C4-2B (cell line): ENCODE measurements around the gene FSIP2.
"Not testable (repeated sequence)": the region's sequence is repeated elsewhere in the genome, so short reads cannot be mapped to it uniquely, and the experiment has no call there.

Source experiments
- ZFX ChIP-seq: fragments of 450-650 bp; IDR thresholded peaks from 2 replicates; pipeline ENCODE4 v1.6.1; 2017
- TF ChIP-seq, protein P1 (sequence below): fragments of 450-650 bp; conservative IDR thresholded peaks from 2 replicates; pipeline ENCODE4 v1.5.1; 2017; ENCODE audit warnings: mild to moderate bottlenecking

DNA sequence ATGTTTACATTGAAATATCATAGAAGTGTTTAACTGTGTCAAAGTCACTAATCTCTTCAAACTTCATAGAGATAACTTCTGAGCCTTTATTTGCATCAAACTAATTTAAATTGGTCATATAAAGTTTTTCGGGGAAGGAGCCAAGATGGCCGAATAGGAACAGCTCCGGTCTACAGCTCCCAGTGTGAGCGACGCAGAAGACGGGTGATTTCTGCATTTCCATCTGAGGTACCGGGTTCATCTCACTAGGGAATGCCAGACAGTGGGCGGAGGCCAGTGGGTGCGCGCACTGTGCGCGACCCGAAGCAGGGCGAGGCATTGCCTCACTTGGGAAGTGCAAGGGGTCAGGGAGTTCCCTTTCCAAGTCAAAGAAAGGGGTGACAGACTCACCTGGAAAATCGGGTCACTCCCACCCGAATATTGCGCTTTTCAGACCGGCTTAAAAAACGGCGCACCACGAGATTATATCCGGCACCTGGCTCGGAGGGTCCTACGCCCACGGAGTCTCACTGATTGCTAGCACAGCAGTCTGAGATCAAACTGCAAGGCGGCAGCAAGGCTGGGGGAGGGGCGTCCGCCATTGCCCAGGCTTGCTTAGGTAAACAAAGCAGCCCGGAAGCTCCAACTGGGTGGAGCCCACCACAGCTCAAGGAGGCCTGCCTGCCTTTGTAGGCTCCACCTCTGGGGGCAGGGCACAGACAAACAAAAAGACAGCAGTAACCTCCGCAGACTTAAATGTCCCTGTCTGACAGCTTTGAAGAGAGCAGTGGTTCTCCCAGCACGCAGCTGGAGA is 126.1 kb downstream of the FSIP2 start:
- TF ChIP-seq, protein P1, sequence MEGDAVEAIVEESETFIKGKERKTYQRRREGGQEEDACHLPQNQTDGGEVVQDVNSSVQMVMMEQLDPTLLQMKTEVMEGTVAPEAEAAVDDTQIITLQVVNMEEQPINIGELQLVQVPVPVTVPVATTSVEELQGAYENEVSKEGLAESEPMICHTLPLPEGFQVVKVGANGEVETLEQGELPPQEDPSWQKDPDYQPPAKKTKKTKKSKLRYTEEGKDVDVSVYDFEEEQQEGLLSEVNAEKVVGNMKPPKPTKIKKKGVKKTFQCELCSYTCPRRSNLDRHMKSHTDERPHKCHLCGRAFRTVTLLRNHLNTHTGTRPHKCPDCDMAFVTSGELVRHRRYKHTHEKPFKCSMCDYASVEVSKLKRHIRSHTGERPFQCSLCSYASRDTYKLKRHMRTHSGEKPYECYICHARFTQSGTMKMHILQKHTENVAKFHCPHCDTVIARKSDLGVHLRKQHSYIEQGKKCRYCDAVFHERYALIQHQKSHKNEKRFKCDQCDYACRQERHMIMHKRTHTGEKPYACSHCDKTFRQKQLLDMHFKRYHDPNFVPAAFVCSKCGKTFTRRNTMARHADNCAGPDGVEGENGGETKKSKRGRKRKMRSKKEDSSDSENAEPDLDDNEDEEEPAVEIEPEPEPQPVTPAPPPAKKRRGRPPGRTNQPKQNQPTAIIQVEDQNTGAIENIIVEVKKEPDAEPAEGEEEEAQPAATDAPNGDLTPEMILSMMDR = not testable (repeated sequence)
- not testable (repeated sequence) for TF ChIP-seq ZFX
